CD4-positive, alpha-beta T cell treated with Interleukin-4 for 4 hours (primary cell): ENCODE measurements around the gene FAM221B.

Experiments
- DNase-seq: peaks from one replicate; pipeline ENCODE4 v3.0.0-alpha.2; 2020

Gene FAM221B

GRCh38 chr9:35828716-35829083 lies at the start of gene FAM221B:
TSS of gene FAM221B (minus strand) at chr9:35828732. CDS start at chr9:35826161, 2,571 bp downstream.
- no peak for DNase-seq

GRCh38 chr9:35872505-35872904 lies 44.0 kb upstream of the FAM221B start:
- DNase-seq, result no peak

- no peak for DNase-seq
Measured at GRCh38 chr9:35871545-35871944, 43.0 kb upstream of the FAM221B start.

- no peak for DNase-seq
Measured at GRCh38 chr9:35870351-35870923, 41.9 kb upstream of the FAM221B start, which contains the start of gene OR13J1. TSS of gene OR13J1 (minus strand) at chr9:35870401. CDS start at chr9:35870401, 0 bp downstream.

GRCh38 chr9:35869621-35870216 lies 41.2 kb upstream of the FAM221B start:
- no peak for DNase-seq

- DNase-seq, result no peak
Measured at GRCh38 chr9:35868933-35869332, 40.4 kb upstream of the FAM221B start.

GRCh38 chr9:35867538-35867937 lies 39.0 kb upstream of the FAM221B start:
- DNase-seq, result no peak

GRCh38 chr9:35864695-35865255 lies 36.2 kb upstream of the FAM221B start:
- DNase-seq, result no peak

- DNase-seq, result no peak
Measured at GRCh38 chr9:35863583-35863982, 35.1 kb upstream of the FAM221B start.

GRCh38 chr9:35862328-35862727 lies 33.8 kb upstream of the FAM221B start:
- no peak for DNase-seq

GRCh38 chr9:35861161-35861897 lies 32.8 kb upstream of the FAM221B start:
- DNase-seq, result no peak

- DNase-seq, result no peak
Measured at GRCh38 chr9:35859990-35860339, 31.4 kb upstream of the FAM221B start.

GRCh38 chr9:35859310-35859989 lies 30.9 kb upstream of the FAM221B start:
- DNase-seq, result no peak

GRCh38 chr9:35858458-35858857 lies 29.9 kb upstream of the FAM221B start:
- DNase-seq, result no peak

GRCh38 chr9:35856882-35857281 lies 28.4 kb upstream of the FAM221B start:
- no peak for DNase-seq

- DNase-seq, result no peak
Measured at GRCh38 chr9:35856206-35856605, 27.7 kb upstream of the FAM221B start.

GRCh38 chr9:35854091-35854762 lies 25.7 kb upstream of the FAM221B start:
- no peak for DNase-seq

GRCh38 chr9:35852876-35853865 lies 24.6 kb upstream of the FAM221B start:
- DNase-seq, result no peak

- DNase-seq, result no peak
Measured at GRCh38 chr9:35852267-35852815, 23.8 kb upstream of the FAM221B start.

GRCh38 chr9:35847792-35848572 lies 19.4 kb upstream of the FAM221B start:
- no peak for DNase-seq
